ENCODE measurements around the gene CFAP46.

GRCh38 chr10:132946806-132947546 is 4.6 kb upstream of the CFAP46 start:
- TF ChIP-seq CTCF (IDR thresholded peaks at IDR 0.05; ENCODE audit: poor library complexity) (no peak), EZH2 (IDR thresholded peaks at IDR 0.05; ENCODE audit: borderline replicate concordance) (no peak), EZH2phosphoT487 (IDR thresholded peaks at IDR 0.05; ENCODE audit: low read depth, severe bottlenecking, unreplicated experiment) (no peak)

All from hepatocyte (in vitro differentiated cells).